T-cell (primary cell): ENCODE measurements around the gene ANKRD12. TPM values are rescaled to one million over a fixed set of nuclear protein-coding genes. Genes with fewer than 3 reads are reported as not detected.
"Not testable (repeated sequence)": the region's sequence is repeated elsewhere in the genome, so short reads cannot be mapped to it uniquely, and the experiment has no call there.

Experiments used
- ATAC-seq, 4 experiments: fragments of 200-7000 bp in 3 of 4; fragments of 150-1000 bp in 1 of 4; cut with Tn5 transposase; replicated peaks in 1 of 4; 1 replicate in 3 of 4; 2 replicates in 1 of 4; pipeline ENCODE4 v1.10.0; 2021; ENCODE audit warnings: moderate library complexity in 3 of 4, mild to moderate bottlenecking in 2 of 4, moderate number of reproducible peaks in 1 of 4
- CTCF ChIA-PET, 2 donors: fragments of 300-600 bp; sonication (Branson Sonifier 250); formaldehyde crosslinking; loops; one replicate each; lab custom pipeline; 2022; ENCODE audit warnings: antibody characterized with exemption in 2 of 2; lab: Charles Lee
- POLR2A ChIA-PET, 2 donors: fragments of 300-600 bp; sonication (Branson Sonifier 250); formaldehyde crosslinking; loops; one replicate each; lab custom pipeline; 2022; ENCODE audit warnings: antibody characterized with exemption in 2 of 2; lab: Charles Lee
- DNase-seq, 35 experiments: peaks; one replicate each; pipeline versions ENCODE4 v3.0.0 to v3.0.0-alpha.2; 2013 to 2023
- H3K27ac ChIP-seq: one replicate; pipeline ENCODE4 v1.5.1; 2013; ENCODE audit warnings: low read length
- H3K27me3 ChIP-seq, 2 experiments: replicated peaks in 1 of 2; 1 replicate in 1 of 2; 2 replicates in 1 of 2; pipeline versions ENCODE4 v1.6.1 to v1.7.0; 2013; ENCODE audit warnings: low read length in 1 of 2, mixed read lengths in 1 of 2; ENCODE audit not compliant: control insufficient read depth in 2 of 2, insufficient read depth in 2 of 2; ENCODE audit errors: extremely low read depth in 1 of 2
- H3K36me3 ChIP-seq, 2 donors: 1 replicate in 1 of 2; 2 replicates in 1 of 2; pipeline versions ENCODE4 v1.6.1 to v1.7.0; 2013; ENCODE audit warnings: low read length in 1 of 2; ENCODE audit not compliant: control insufficient read depth in 2 of 2, insufficient read depth in 1 of 2; ENCODE audit errors: extremely low read depth in 1 of 2
- H3K4me1 ChIP-seq, 2 experiments: 1 replicate in 1 of 2; 2 replicates in 1 of 2; pipeline versions ENCODE4 v1.6.1 to v1.7.0; 2013; ENCODE audit warnings: low read length in 2 of 2, mixed read lengths in 1 of 2; ENCODE audit not compliant: insufficient read depth in 2 of 2, control insufficient read depth in 1 of 2; ENCODE audit errors: extremely low read depth in 1 of 2
- H3K4me3 ChIP-seq, 2 donors: 1 replicate in 1 of 2; 2 replicates in 1 of 2; pipeline versions ENCODE4 v1.5.1 to v1.7.0; 2013; ENCODE audit warnings: mild to moderate bottlenecking in 2 of 2, low read length in 1 of 2, moderate library complexity in 1 of 2; ENCODE audit not compliant: control insufficient read depth in 1 of 2; ENCODE audit errors: extremely low read depth in 1 of 2
- H3K9me3 ChIP-seq: 2 replicates; pipeline ENCODE4 v1.7.0; 2013
- H3K27ac Mint-ChIP-seq, 2 donors: one replicate each; pipeline ENCODE4 v1.8.0; 2020 to 2021; ENCODE audit warnings: mild to moderate bottlenecking in 2 of 2, mixed read lengths in 2 of 2
- H3K27me3 Mint-ChIP-seq, 2 donors: one replicate each; pipeline ENCODE4 v1.8.0; 2021 to 2022; ENCODE audit warnings: mixed read lengths in 2 of 2
- H3K36me3 Mint-ChIP-seq: one replicate; pipeline ENCODE4 v1.8.0; 2021; ENCODE audit warnings: mixed read lengths
- H3K4me1 Mint-ChIP-seq, 3 donors: one replicate each; pipeline ENCODE4 v1.8.0; 2020 to 2022; ENCODE audit warnings: mixed read lengths in 3 of 3, mild to moderate bottlenecking in 1 of 3
- H3K4me3 Mint-ChIP-seq, 3 donors: one replicate each; pipeline ENCODE4 v1.8.0; 2020 to 2022; ENCODE audit warnings: mild to moderate bottlenecking in 3 of 3, mixed read lengths in 3 of 3, moderate library complexity in 3 of 3
- H3K9me3 Mint-ChIP-seq, 3 donors: one replicate each; pipeline ENCODE4 v1.8.0; 2020 to 2022; ENCODE audit warnings: mixed read lengths in 3 of 3
- WGBS: methylation state at CpG from one replicate; pipeline ENCODE4 v1.1.5; 2013; ENCODE audit warnings: missing lambda C conversion rate; ENCODE audit not compliant: insufficient coverage; 5-methylcytosine and 5-hydroxymethylcytosine counted together
- total RNA-seq, 35 experiments: library from RNA in 6 of 35; stranded (reverse) in 6 of 35; fragments of 120-200 nt in 1 of 35; gene quantifications; one replicate each; pipeline versions ENCODE4 v1.2.1 to v1.2.4 and lab custom pipeline; 2013 to 2026

ANKRD12 gene
- total RNA-seq, 5 donors from 2014 or later (not counting 1 experiment from before 2014, with no cell fraction given), result 183 to 211 (median 199) TPM

DNA sequence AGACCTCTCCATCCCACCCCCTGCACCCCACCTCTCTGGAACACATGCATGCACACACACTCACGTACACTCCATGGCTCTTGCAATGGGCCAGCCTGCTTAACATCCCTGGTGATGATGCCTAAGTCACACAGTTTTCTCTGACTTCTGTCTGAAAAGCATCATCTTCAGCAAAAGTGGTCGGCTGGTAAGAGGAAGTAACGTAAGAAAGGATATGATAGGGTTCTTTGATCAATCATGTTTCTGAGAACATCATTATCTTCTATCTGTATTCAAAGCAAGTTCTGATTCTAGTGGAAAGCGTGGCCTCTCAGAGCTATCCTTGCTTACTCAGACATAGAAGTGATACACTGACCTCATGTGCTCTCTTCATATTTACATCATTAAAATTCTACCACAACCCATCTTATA is 45.5 kb upstream of the ANKRD12 start:
- H3K4me1 Mint-ChIP-seq, result peaks cover 59 to 86% (median 84%) of the 10 kb centered on the region in 3 donors
- no CpG with 5 or more reads among the region's 4 CpGs for WGBS
- H3K4me1 ChIP-seq, result peaks cover 17 to 36% of the 10 kb centered on the region in 2 experiments

GRCh38 chr18:9092665-9093064 is 43.9 kb upstream of the ANKRD12 start:
- Histone ChIP-seq H3K4me3 (no peak overlapping the region), H3K27me3 (no peaks in the 10 kb centered on the region), H3K4me1 (peaks cover 17 to 37% of the 10 kb centered on the region in 2 experiments), H3K27ac (no peak overlapping the region), H3K9me3 (no peaks in the 10 kb centered on the region), H3K36me3 (no peaks in the 10 kb centered on the region)
- H3K9me3 Mint-ChIP-seq, result no peaks in the 10 kb centered on the region
- no peaks in the 10 kb centered on the region for H3K36me3 Mint-ChIP-seq
- ChIA-PET CTCF (no interaction called here), POLR2A (interaction anchor here in 1 of 2 donors (0.6 kb wide), 1 partner anchor 67 kb away, joined by 8 read pairs; no protein-coding TSS in a partner anchor)
- no peaks in the 10 kb centered on the region for H3K27me3 Mint-ChIP-seq
- H3K27ac Mint-ChIP-seq, result peak overlapping the region; percentile 69 to 93
- DNase-seq, result no peak
- WGBS, result 94% methylated on average over 2 of the region's 2 CpGs
- peak overlapping the region in 1 of 3 donors; percentile 12 for H3K4me3 Mint-ChIP-seq
- H3K4me1 Mint-ChIP-seq, result peaks cover 63 to 85% (median 85%) of the 10 kb centered on the region in 3 donors
- ATAC-seq, result no peak

More for the DNA sequence above, 45.5 kb upstream of the ANKRD12 start:
- ATAC-seq, result peak; percentile 73 to 88 (median 78)
- peak in 30 of 35 experiments; percentile 21 to 74 (median 46) for DNase-seq
- no peaks in the 10 kb centered on the region for H3K27me3 Mint-ChIP-seq
- H3K27ac Mint-ChIP-seq, result peak overlapping the region; percentile 87 to 93
- peaks cover 0 to under 1% (median 0%) of the 10 kb centered on the region in 3 donors for H3K9me3 Mint-ChIP-seq
- H3K4me3 Mint-ChIP-seq, result peak overlapping the region; percentile 4 to 65 (median 59)
- ChIA-PET CTCF (interaction anchor here in 1 of 2 donors (0.7 to 1.1 kb wide), 3 partner anchors 17 to 60 kb away, joined by 3 to 6 read pairs (median 4); no protein-coding TSS in a partner anchor), POLR2A (interaction anchor here (0.6 to 1.1 kb wide), 3 partner anchors 10 to 140 kb away, joined by 4 to 9 read pairs (median 9); no protein-coding TSS in a partner anchor)
- H3K27me3 ChIP-seq, result no peaks in the 10 kb centered on the region
- H3K9me3 ChIP-seq, result no peaks in the 10 kb centered on the region
- no peak overlapping the region for H3K4me3 ChIP-seq
- no peaks in the 10 kb centered on the region for H3K36me3 ChIP-seq
- peak overlapping the region; percentile 40 for H3K27ac ChIP-seq
- no peaks in the 10 kb centered on the region for H3K36me3 Mint-ChIP-seq

DNA sequence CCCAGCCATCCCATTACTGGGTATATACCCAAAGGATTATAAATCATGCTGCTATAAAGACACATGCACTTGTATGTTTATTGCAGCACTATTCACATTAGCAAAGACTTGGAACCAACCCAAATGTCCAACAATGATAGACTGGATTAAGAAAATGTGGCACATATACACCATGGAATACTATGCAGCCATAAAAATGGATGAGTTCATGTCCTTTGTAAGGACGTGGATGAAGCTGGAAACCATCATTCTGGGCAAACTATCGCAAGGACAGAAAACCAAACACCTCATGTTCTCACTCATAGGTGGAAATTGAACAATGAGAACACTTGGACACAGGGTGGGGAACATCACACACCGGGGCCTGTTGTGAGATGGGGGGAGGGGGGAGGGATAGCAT is 43.5 kb upstream of the ANKRD12 start:
- H3K27ac ChIP-seq, H3K4me3 Mint-ChIP-seq, H3K36me3 Mint-ChIP-seq, H3K9me3 Mint-ChIP-seq, DNase-seq, H3K9me3 ChIP-seq, H3K36me3 ChIP-seq, ATAC-seq, H3K27me3 ChIP-seq, H3K27me3 Mint-ChIP-seq, H3K4me3 ChIP-seq: not testable (repeated sequence)
- H3K27ac Mint-ChIP-seq, result peak overlapping the region; percentile 61 to 69
- CTCF ChIA-PET, result interaction anchor here (0.6 to 1.0 kb wide), 4 partner anchors 13 to 96 kb away, joined by 3 to 4 read pairs (median 3); no protein-coding TSS in a partner anchor
- WGBS, result no CpG with 5 or more reads among the region's 3 CpGs
- peaks cover 17 to 37% of the 10 kb centered on the region in 2 experiments for H3K4me1 ChIP-seq
- H3K4me1 Mint-ChIP-seq, result peaks cover 61 to 83% (median 82%) of the 10 kb centered on the region in 3 donors
- POLR2A ChIA-PET, result interaction anchor here (0.6 to 0.7 kb wide), 6 partner anchors 23 to 399 kb away, joined by 3 to 6 read pairs (median 4); no protein-coding TSS in a partner anchor

DNA sequence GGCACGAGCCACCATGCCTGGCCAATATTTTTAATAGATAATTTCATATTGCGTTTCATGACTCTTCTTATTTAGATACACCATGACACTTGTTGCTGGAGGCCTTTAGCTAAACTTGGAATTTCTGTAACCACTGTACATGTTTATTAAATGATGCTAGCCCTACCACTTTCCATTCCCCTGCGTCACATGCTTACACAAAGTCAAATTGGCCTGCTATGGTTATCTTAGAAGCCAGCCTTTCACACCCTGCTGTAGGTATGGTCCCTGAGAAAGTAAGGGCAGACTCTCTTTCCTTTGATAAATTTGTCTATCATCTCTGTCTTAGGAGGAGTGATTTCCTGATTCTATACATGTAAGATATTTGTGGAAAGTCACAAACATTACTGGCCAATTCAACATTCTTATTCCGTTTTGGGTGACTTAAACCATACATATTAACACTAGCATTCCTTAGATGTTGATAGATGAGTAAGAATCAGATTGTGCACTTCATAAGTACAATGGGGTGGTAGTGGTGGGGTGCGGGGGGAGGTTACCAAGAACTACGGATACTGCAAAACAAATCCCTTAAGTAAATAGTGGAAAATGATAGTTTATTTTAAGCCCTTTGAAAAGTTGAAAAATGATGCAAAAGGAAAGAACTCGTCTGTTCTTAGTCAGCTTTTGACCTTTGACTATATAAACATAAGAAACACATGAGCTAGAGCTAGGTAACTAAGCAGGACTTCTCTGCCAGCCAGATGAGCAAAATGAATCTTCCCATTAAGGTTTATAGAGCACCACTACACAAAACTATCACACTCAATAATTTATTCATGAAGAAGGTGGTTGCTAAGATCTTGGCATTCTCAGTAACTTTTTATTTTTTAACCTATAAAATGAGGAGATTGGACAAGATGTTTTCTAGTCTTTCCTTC is 42.0 kb upstream of the ANKRD12 start:
- H3K27me3 ChIP-seq, result no peaks in the 10 kb centered on the region
- Mint-ChIP-seq H3K36me3 (no peaks in the 10 kb centered on the region), H3K4me1 (peaks cover 57 to 70% (median 67%) of the 10 kb centered on the region in 3 donors), H3K27ac (peak overlapping the region; percentile 95 to 97), H3K27me3 (no peaks in the 10 kb centered on the region), H3K4me3 (peak overlapping the region; percentile 47 to 52 (median 49)), H3K9me3 (no peaks in the 10 kb centered on the region)
- ChIA-PET CTCF (no interaction called here), POLR2A (interaction anchor here (0.6 to 0.9 kb wide), 3 partner anchors 21 to 140 kb away, joined by 3 read pairs; no protein-coding TSS in a partner anchor)
- H3K4me1 ChIP-seq, result peaks cover 17 to 37% of the 10 kb centered on the region in 2 experiments
- 83% methylated on average over 1 of the region's 7 CpGs for WGBS
- no peaks in the 10 kb centered on the region for H3K36me3 ChIP-seq
- no peaks in the 10 kb centered on the region for H3K9me3 ChIP-seq
- H3K27ac ChIP-seq, result peak overlapping the region; percentile 83
- DNase-seq (peak in 3 of 35 experiments; percentile 22 to 25 (median 22)), ATAC-seq (no peak)
- H3K4me3 ChIP-seq, result no peak overlapping the region

DNA sequence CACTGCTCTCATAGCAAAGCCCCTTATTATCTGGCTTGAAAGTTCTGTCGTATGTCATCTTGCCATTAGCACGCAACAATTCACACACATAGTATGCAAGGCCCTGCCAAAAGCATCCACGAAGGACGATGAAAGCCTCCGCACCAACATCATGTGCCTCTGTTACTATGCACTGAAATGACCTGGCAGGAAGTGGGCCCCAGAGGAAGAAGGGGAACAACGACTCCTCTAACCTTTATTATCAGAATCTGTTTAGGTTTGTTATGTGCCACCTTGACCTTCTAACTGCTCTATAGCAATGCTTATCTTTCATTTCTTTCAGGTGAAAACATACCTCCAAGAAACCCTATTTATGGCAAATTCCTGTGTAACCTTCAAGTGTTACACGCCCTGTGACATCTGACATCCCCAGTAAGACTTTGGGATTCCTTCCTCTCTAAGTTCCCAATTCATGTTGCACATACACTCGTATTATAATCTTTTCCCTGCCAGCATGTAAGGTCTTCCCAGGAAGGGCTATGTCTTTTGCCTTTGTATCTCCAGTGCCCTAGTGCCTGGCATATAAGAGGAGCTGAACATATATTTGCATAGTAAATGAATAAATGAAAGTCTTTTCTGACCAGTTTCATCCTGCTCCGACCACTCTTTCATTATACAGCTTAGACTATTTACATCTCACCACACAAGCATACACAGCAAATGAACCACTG is 41.1 kb upstream of the ANKRD12 start:
- peak; percentile 48 to 88 (median 78) for ATAC-seq
- peak overlapping the region; percentile 95 to 97 for H3K27ac Mint-ChIP-seq
- peak overlapping the region; percentile 47 to 52 (median 49) for H3K4me3 Mint-ChIP-seq
- H3K27me3 Mint-ChIP-seq, result no peaks in the 10 kb centered on the region
- H3K27ac ChIP-seq, result peak overlapping the region; percentile 83
- CTCF ChIA-PET, result interaction anchor here (0.7 to 1.2 kb wide), 4 partner anchors 42 to 94 kb away, joined by 3 to 5 read pairs (median 4); no protein-coding TSS in a partner anchor
- H3K4me3 ChIP-seq, result peak overlapping the region in 1 of 2 donors; percentile 19
- peaks cover 54 to 67% (median 65%) of the 10 kb centered on the region in 3 donors for H3K4me1 Mint-ChIP-seq
- H3K9me3 Mint-ChIP-seq, result no peaks in the 10 kb centered on the region
- POLR2A ChIA-PET, result no interaction called here
- H3K27me3 ChIP-seq, result no peaks in the 10 kb centered on the region
- H3K4me1 ChIP-seq, result peaks cover 17 to 35% of the 10 kb centered on the region in 2 experiments
- no peaks in the 10 kb centered on the region for H3K9me3 ChIP-seq
- 8% methylated on average over 6 of the region's 9 CpGs for WGBS
- no peaks in the 10 kb centered on the region for H3K36me3 Mint-ChIP-seq
- peak in 34 of 35 experiments; percentile 17 to 76 (median 58) for DNase-seq
- H3K36me3 ChIP-seq, result no peaks in the 10 kb centered on the region
